Suppressor macrophage treated with lipopolysaccharide for 4 hours (primary cell): ENCODE results near the gene SHISAL1.

Experiments used
- DNase-seq: peaks from one replicate; pipeline ENCODE4 v3.0.0-alpha.2; 2020

SHISAL1 gene

GRCh38 chr22:44224166-44224565 lies 88.6 kb downstream of the SHISAL1 start:
- no peak for DNase-seq

GRCh38 chr22:44221710-44222475 lies 90.9 kb downstream of the SHISAL1 start:
- no peak for DNase-seq

- no peak for DNase-seq
These were observed 91.7 kb downstream of the SHISAL1 start for GRCh38 chr22:44220727-44221680.

GRCh38 chr22:44219101-44219870 lies 93.5 kb downstream of the SHISAL1 start:
- DNase-seq, result no peak

GRCh38 chr22:44218071-44218470 lies 94.7 kb downstream of the SHISAL1 start:
- no peak for DNase-seq

- no peak for DNase-seq
These were observed 95.4 kb downstream of the SHISAL1 start for GRCh38 chr22:44217346-44217745.

GRCh38 chr22:44215287-44215686 lies 97.5 kb downstream of the SHISAL1 start:
- no peak for DNase-seq

GRCh38 chr22:44214764-44215163 lies 98.0 kb downstream of the SHISAL1 start:
- DNase-seq, result no peak

GRCh38 chr22:44214187-44214586 lies 98.6 kb downstream of the SHISAL1 start:
- no peak for DNase-seq

GRCh38 chr22:44213489-44214043 lies 99.2 kb downstream of the SHISAL1 start:
- DNase-seq, result no peak

- no peak for DNase-seq
These were observed 99.8 kb downstream of the SHISAL1 start for GRCh38 chr22:44212936-44213335.

GRCh38 chr22:44211946-44212930 lies 100.5 kb downstream of the SHISAL1 start:
- DNase-seq, result no peak

- peak; percentile 18 for DNase-seq
These were observed 101.3 kb downstream of the SHISAL1 start for GRCh38 chr22:44211256-44211945.

- DNase-seq, result no peak
These were observed 102.0 kb downstream of the SHISAL1 start for GRCh38 chr22:44210722-44211121.

- DNase-seq, result no peak
These were observed 103.4 kb downstream of the SHISAL1 start for GRCh38 chr22:44209343-44209742.

- no peak for DNase-seq
These were observed 104.8 kb downstream of the SHISAL1 start for GRCh38 chr22:44207981-44208317.

- DNase-seq, result no peak
These were observed 105.4 kb downstream of the SHISAL1 start for GRCh38 chr22:44207173-44207980.

GRCh38 chr22:44206696-44207095 lies 106.1 kb downstream of the SHISAL1 start:
- DNase-seq, result no peak

- no peak for DNase-seq
These were observed 106.5 kb downstream of the SHISAL1 start for GRCh38 chr22:44206330-44206645.
